Hepatocyte (in vitro differentiated cells): Measurements from ENCODE around the gene NT5DC1. TPM values are rescaled to one million over a fixed set of nuclear protein-coding genes. Genes with fewer than 3 reads are reported as not detected.

ENCODE experiments used
- DNase-seq: peaks from one replicate; pipeline ENCODE4 v3.0.0-alpha.2; 2016; ENCODE audit warnings: low spot score
- H2AFZ ChIP-seq: fragments of 200-600 bp; sonication (generic); 2 replicates; pipeline ENCODE4 v1.6.0; 2016; ENCODE audit warnings: antibody characterized with exemption, mild to moderate bottlenecking
- H3K27ac ChIP-seq: fragments of 200-600 bp; sonication (generic); 2 replicates; pipeline ENCODE4 v1.5.1; 2016; ENCODE audit warnings: mild to moderate bottlenecking
- H3K27me3 ChIP-seq: fragments of 200-600 bp; sonication (generic); 2 replicates; pipeline ENCODE4 v1.6.1; 2016
- H3K36me3 ChIP-seq: fragments of 200-600 bp; sonication (generic); replicated peaks from 2 replicates; pipeline ENCODE4 v1.5.1; 2016; ENCODE audit warnings: low read depth; ENCODE audit not compliant: insufficient read depth
- H3K4me1 ChIP-seq: fragments of 200-600 bp; sonication (generic); 2 replicates; pipeline ENCODE4 v1.5.1; 2016; ENCODE audit warnings: mild to moderate bottlenecking, moderate library complexity; ENCODE audit not compliant: insufficient read depth
- H3K4me2 ChIP-seq: fragments of 200-600 bp; sonication (generic); 2 replicates; pipeline ENCODE4 v1.6.0; 2016
- H3K4me3 ChIP-seq: fragments of 200-600 bp; sonication (generic); 2 replicates; pipeline ENCODE4 v1.5.1; 2016; ENCODE audit warnings: mild to moderate bottlenecking
- H3K79me2 ChIP-seq: fragments of 200-600 bp; sonication (generic); 2 replicates; pipeline ENCODE4 v1.6.0; 2017; ENCODE audit warnings: mild to moderate bottlenecking
- H3K9me2 ChIP-seq: fragments of 200-600 bp; sonication (generic); replicated peaks from 2 replicates; pipeline ENCODE4 v1.6.0; 2017; ENCODE audit warnings: mild to moderate bottlenecking; ENCODE audit not compliant: insufficient read depth
- H3K9me3 ChIP-seq: fragments of 200-600 bp; sonication (generic); 2 replicates; pipeline ENCODE4 v1.5.1; 2016; ENCODE audit warnings: low read depth, mild to moderate bottlenecking
- H4K20me1 ChIP-seq: fragments of 200-600 bp; sonication (generic); 2 replicates; pipeline ENCODE4 v1.6.0; 2016; ENCODE audit warnings: mild to moderate bottlenecking; ENCODE audit not compliant: insufficient read depth, poor library complexity, severe bottlenecking
- EZH2 ChIP-seq: fragments of 200-600 bp; sonication (generic); IDR thresholded peaks from 2 replicates; pipeline ENCODE4 v1.6.1; 2016; ENCODE audit warnings: antibody characterized with exemption, mild to moderate bottlenecking, borderline replicate concordance
- EZH2phosphoT487 ChIP-seq: fragments of 200-600 bp; sonication (generic); IDR thresholded peaks from one replicate; pipeline ENCODE4 v1.6.1; 2018; ENCODE audit warnings: antibody characterized with exemption, mild to moderate bottlenecking, low read depth, moderate library complexity; ENCODE audit not compliant: unreplicated experiment, severe bottlenecking
- WGBS: methylation state at CpG from one replicate; pipeline ENCODE4 v1.1.6; 2016; ENCODE audit warnings: low lambda C conversion rate; ENCODE audit errors: missing lambda C conversion rate; 5-methylcytosine and 5-hydroxymethylcytosine counted together
- polyA plus RNA-seq: library from polyadenylated mRNA; unstranded; fragments of >200 nt; fragmentation: Nextera tagmentation; extraction: Ambion mirVana; gene quantifications from 2 replicates; pipeline ENCODE4 v1.2.1, GENCODE V29; 2016
- total RNA-seq: library from RNA; depleted of rRNA; stranded (reverse); fragments of >200 nt; gene quantifications from 2 replicates; pipeline ENCODE4 v1.2.3, GENCODE V29; 2014
- TF ChIP-seq, protein P1 (sequence below): fragments of 200-600 bp; sonication (generic); IDR thresholded peaks from 2 replicates; pipeline ENCODE4 v1.5.1; 2016; ENCODE audit warnings: antibody characterized with exemption, mild to moderate bottlenecking; ENCODE audit not compliant: poor library complexity

Gene NT5DC1
- total and polyA plus RNA-seq, 2 experiments from 2014 or later: 11.4 to 27.8 TPM

GRCh38 chr6:116247285-116247684, 146.6 kb downstream of the NT5DC1 start:
- Histone ChIP-seq H3K79me2 (peaks cover 38% of the 10 kb centered on the region), H3K4me3 (no peak overlapping the region), H3K9me2 (no peaks in the 10 kb centered on the region), H3K27ac (no peak overlapping the region), H3K4me1 (peaks cover 22% of the 10 kb centered on the region), H2AFZ (no peak overlapping the region), H3K36me3 (no peaks in the 10 kb centered on the region), H3K4me2 (no peak overlapping the region), H3K27me3 (no peaks in the 10 kb centered on the region), H3K9me3 (no peaks in the 10 kb centered on the region), H4K20me1 (no peaks in the 10 kb centered on the region)
- TF ChIP-seq EZH2: no peak
- TF ChIP-seq, protein P1, sequence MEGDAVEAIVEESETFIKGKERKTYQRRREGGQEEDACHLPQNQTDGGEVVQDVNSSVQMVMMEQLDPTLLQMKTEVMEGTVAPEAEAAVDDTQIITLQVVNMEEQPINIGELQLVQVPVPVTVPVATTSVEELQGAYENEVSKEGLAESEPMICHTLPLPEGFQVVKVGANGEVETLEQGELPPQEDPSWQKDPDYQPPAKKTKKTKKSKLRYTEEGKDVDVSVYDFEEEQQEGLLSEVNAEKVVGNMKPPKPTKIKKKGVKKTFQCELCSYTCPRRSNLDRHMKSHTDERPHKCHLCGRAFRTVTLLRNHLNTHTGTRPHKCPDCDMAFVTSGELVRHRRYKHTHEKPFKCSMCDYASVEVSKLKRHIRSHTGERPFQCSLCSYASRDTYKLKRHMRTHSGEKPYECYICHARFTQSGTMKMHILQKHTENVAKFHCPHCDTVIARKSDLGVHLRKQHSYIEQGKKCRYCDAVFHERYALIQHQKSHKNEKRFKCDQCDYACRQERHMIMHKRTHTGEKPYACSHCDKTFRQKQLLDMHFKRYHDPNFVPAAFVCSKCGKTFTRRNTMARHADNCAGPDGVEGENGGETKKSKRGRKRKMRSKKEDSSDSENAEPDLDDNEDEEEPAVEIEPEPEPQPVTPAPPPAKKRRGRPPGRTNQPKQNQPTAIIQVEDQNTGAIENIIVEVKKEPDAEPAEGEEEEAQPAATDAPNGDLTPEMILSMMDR: no peak
- TF ChIP-seq EZH2phosphoT487: no peak
- DNase-seq: no peak

GRCh38 chr6:116248577-116248976, 147.9 kb downstream of the NT5DC1 start:
- Histone ChIP-seq H2AFZ (no peak overlapping the region), H3K79me2 (peaks cover 51% of the 10 kb centered on the region), H3K9me3 (no peaks in the 10 kb centered on the region), H3K27me3 (no peaks in the 10 kb centered on the region), H3K27ac (no peak overlapping the region), H4K20me1 (no peaks in the 10 kb centered on the region), H3K36me3 (no peaks in the 10 kb centered on the region), H3K4me3 (no peak overlapping the region), H3K4me2 (no peak overlapping the region), H3K4me1 (peaks cover 31% of the 10 kb centered on the region), H3K9me2 (no peaks in the 10 kb centered on the region)
- 94% methylated on average over 2 of the region's 2 CpGs for WGBS
- TF ChIP-seq EZH2phosphoT487 (no peak), EZH2 (no peak)
- TF ChIP-seq, protein P1: no peak
- no peak for DNase-seq

- Histone ChIP-seq H4K20me1 (no peaks in the 10 kb centered on the region), H3K79me2 (peaks cover 60% of the 10 kb centered on the region), H3K36me3 (no peaks in the 10 kb centered on the region), H3K4me3 (no peak overlapping the region), H3K9me2 (no peaks in the 10 kb centered on the region), H2AFZ (no peak overlapping the region), H3K4me2 (peak overlapping the region; percentile 76), H3K9me3 (no peaks in the 10 kb centered on the region), H3K27me3 (no peaks in the 10 kb centered on the region), H3K4me1 (peaks cover 34% of the 10 kb centered on the region), H3K27ac (no peak overlapping the region)
- no peak for DNase-seq
- TF ChIP-seq, protein P1: no peak
- TF ChIP-seq EZH2: no peak
- no peak for TF ChIP-seq EZH2phosphoT487
- WGBS: 69% methylated on average over 6 of the region's 6 CpGs
Observed at GRCh38 chr6:116251568-116252384, 151.1 kb downstream of the NT5DC1 start.
